HCT116 (cell line): Measurements from ENCODE around the gene WWP2. TPM values are rescaled to one million over a fixed set of nuclear protein-coding genes. Genes with fewer than 3 reads are reported as not detected.

ENCODE experiments used
- ATAC-seq: fragments of 200-7000 bp; cut with Tn5 transposase; 2 replicates; pipeline ENCODE4 v1.9.1; 2020; ENCODE audit warnings: mild to moderate bottlenecking, moderate library complexity
- BruUV-seq: library from RNA; stranded (reverse); fragments of 400-500 nt; replicated peaks from 2 replicates; lab custom pipeline; 2021; lab: Mats Ljungman, UMichigan
- CTCF ChIA-PET: fragments of 300-600 bp; sonication (Branson Sonifier 250); formaldehyde crosslinking; loops from one replicate; lab custom pipeline; 2021; ENCODE audit warnings: antibody characterized with exemption; lab: Charles Lee
- POLR2A ChIA-PET: fragments of 300-600, 350-600 bp; sonication (Branson Sonifier 250); formaldehyde crosslinking; loops from one replicate; lab custom pipeline; 2021; ENCODE audit warnings: antibody characterized with exemption; lab: Charles Lee
- RAD21 ChIA-PET, 2 experiments: fragments of 300-600 bp; sonication (Branson Sonifier 250); formaldehyde crosslinking; loops; one replicate each; lab custom pipeline; 2023; ENCODE audit warnings: low total read pairs in 2 of 2; ENCODE audit not compliant: uncharacterized antibody in 2 of 2, unreplicated experiment in 2 of 2, low non-redundant PET in 1 of 2; lab: Charles Lee
- DNase-seq: peaks from one replicate; pipeline ENCODE4 v3.0.0-alpha.2; 2010; ENCODE audit warnings: low read depth, low spot score
- H2AFZ ChIP-seq: fragments of 200-600 bp; shearing (Covaris generic), sonication (generic); 2 replicates; pipeline ENCODE4 v1.6.1; 2017; ENCODE audit warnings: low read depth, mixed run types, mixed read lengths, antibody characterized with exemption, low read length; ENCODE audit not compliant: poor library complexity, severe bottlenecking
- H3K27ac ChIP-seq: 2 replicates; pipeline ENCODE4 v1.5.1; 2012; ENCODE audit warnings: low read depth, low read length
- H3K27me3 ChIP-seq: fragments of 200-600 bp; sonication (generic); 2 replicates; pipeline ENCODE4 v1.6.1; 2016; ENCODE audit warnings: mixed run types, low read length, mixed read lengths; ENCODE audit not compliant: insufficient read depth
- H3K36me3 ChIP-seq, 2 experiments: fragments of 200-500 bp in 1 of 2; fragments of 200-600 bp in 1 of 2; sonication (Bioruptor generic) in 1 of 2; sonication (generic) in 1 of 2; 2 replicates each; pipeline versions ENCODE4 v1.5.1 to v1.6.1; 2014 to 2016; ENCODE audit warnings: low read length in 2 of 2, inconsistent platforms in 1 of 2, mixed read lengths in 1 of 2, mixed run types in 1 of 2; ENCODE audit not compliant: insufficient read depth in 2 of 2, control insufficient read depth in 1 of 2
- H3K4me1 ChIP-seq, 2 experiments: fragments of 200-600 bp in 1 of 2; sonication (generic) in 1 of 2; 2 replicates each; pipeline versions ENCODE4 v1.5.1 to v1.6.1; 2012 to 2017; ENCODE audit warnings: low read length in 2 of 2, inconsistent platforms in 1 of 2, mild to moderate bottlenecking in 1 of 2, mixed read lengths in 1 of 2, mixed run types in 1 of 2, moderate library complexity in 1 of 2; ENCODE audit not compliant: insufficient read depth in 2 of 2, control insufficient read depth in 1 of 2
- H3K4me2 ChIP-seq: fragments of 200-600 bp; sonication (generic); 2 replicates; pipeline ENCODE4 v1.6.1; 2017; ENCODE audit warnings: mixed run types, low read length, mixed read lengths
- H3K4me3 ChIP-seq, 2 experiments: fragments of 200-600 bp in 1 of 2; sonication (generic) in 1 of 2; replicated peaks in 1 of 2; 2 replicates each; pipeline ENCODE4 v1.5.1; 2011 to 2016; ENCODE audit warnings: low read length in 2 of 2, control low read depth in 1 of 2, low read depth in 1 of 2, mild to moderate bottlenecking in 1 of 2, mixed read lengths in 1 of 2, mixed run types in 1 of 2
- H3K79me2 ChIP-seq: fragments of 200-600 bp; sonication (generic); 2 replicates; pipeline ENCODE4 v1.6.1; 2017; ENCODE audit warnings: mild to moderate bottlenecking, mixed run types, low read length, moderate library complexity, mixed read lengths; ENCODE audit not compliant: insufficient read depth
- H3K9ac ChIP-seq: fragments of 200-600 bp; sonication (generic); 2 replicates; pipeline ENCODE4 v1.6.1; 2016; ENCODE audit warnings: low read length, mixed read lengths
- H3K9me2 ChIP-seq: fragments of 200-600 bp; sonication (generic), shearing (Covaris generic); 2 replicates; pipeline ENCODE4 v1.6.1; 2017; ENCODE audit warnings: mixed run types, mild to moderate bottlenecking, moderate library complexity; ENCODE audit not compliant: insufficient read depth
- H3K9me3 ChIP-seq, 2 experiments: fragments of 200-500 bp in 1 of 2; fragments of 200-600 bp in 1 of 2; sonication (Bioruptor generic) in 1 of 2; sonication (generic) in 1 of 2; 2 replicates each; pipeline ENCODE4 v1.6.1; 2014 to 2017; ENCODE audit warnings: low read length in 2 of 2, mixed read lengths in 2 of 2, inconsistent platforms in 1 of 2, low read depth in 1 of 2, mild to moderate bottlenecking in 1 of 2, mixed run types in 1 of 2, moderate library complexity in 1 of 2; ENCODE audit not compliant: control insufficient read depth in 1 of 2, insufficient read depth in 1 of 2
- H4K20me1 ChIP-seq: fragments of 200-600 bp; sonication (generic), shearing (Covaris generic); 2 replicates; pipeline ENCODE4 v1.6.1; 2017; ENCODE audit warnings: mixed run types, mild to moderate bottlenecking, moderate library complexity; ENCODE audit not compliant: insufficient read depth
- CBX3 ChIP-seq: IDR thresholded peaks from 2 replicates; pipeline ENCODE4 v1.6.1; 2012; ENCODE audit warnings: low read depth
- CEBPB ChIP-seq: IDR thresholded peaks from 2 replicates; pipeline ENCODE4 v1.6.1; 2012; ENCODE audit warnings: low read depth
- EGR1 ChIP-seq: IDR thresholded peaks from 2 replicates; pipeline ENCODE4 v1.6.1; 2012; ENCODE audit warnings: low read depth
- EZH2 ChIP-seq: fragments of 200-600 bp; sonication (generic); IDR thresholded peaks from 2 replicates; pipeline ENCODE4 v1.6.1; 2017; ENCODE audit warnings: antibody characterized with exemption, mixed run types
- FOSL1 ChIP-seq: IDR thresholded peaks from 2 replicates; pipeline ENCODE4 v1.6.1; 2012; ENCODE audit warnings: low read depth
- JUND ChIP-seq: IDR thresholded peaks from 2 replicates; pipeline ENCODE4 v1.6.1; 2012
- RAD21 ChIP-seq: IDR thresholded peaks from 2 replicates; pipeline ENCODE4 v1.6.1; 2012; ENCODE audit warnings: low read depth, mild to moderate bottlenecking
- SIN3A ChIP-seq: IDR thresholded peaks from 2 replicates; pipeline ENCODE4 v1.6.1; 2012; ENCODE audit warnings: low read depth
- SP1 ChIP-seq: IDR thresholded peaks from 2 replicates; pipeline ENCODE4 v1.6.1; 2012; ENCODE audit warnings: low read depth
- SRF ChIP-seq: IDR thresholded peaks from 2 replicates; pipeline ENCODE4 v1.6.1; 2012; ENCODE audit warnings: low read depth
- TCF7L2 ChIP-seq: IDR thresholded peaks from 2 replicates; pipeline ENCODE4 v1.7.0; 2011; ENCODE audit warnings: borderline replicate concordance, inconsistent platforms; ENCODE audit not compliant: insufficient read depth, insufficient read length; ENCODE audit errors: extremely low read depth
- ZFX ChIP-seq: fragments of 450-650 bp; IDR thresholded peaks from 2 replicates; pipeline ENCODE4 v1.6.1; 2017
- intact Hi-C: fragments of 100-400 bp; cut with micrococcal nuclease; formaldehyde crosslinking; loops from 2 replicates; pipeline ENCODE4 v1.10.0; 2022
- total RNA-seq: library from RNA; stranded (reverse); gene quantifications from one replicate; pipeline ENCODE4 v1.2.1, GENCODE V29; 2021; ENCODE audit not compliant: unreplicated experiment
- TF ChIP-seq, protein P1 (sequence below), 3 experiments: fragments of 200-600 bp in 1 of 3; sonication (generic) in 1 of 3; IDR thresholded peaks in 2 of 3; conservative IDR thresholded peaks in 1 of 3; 2 replicates each; pipeline ENCODE4 v1.5.1; 2012 to 2017; ENCODE audit warnings: low read depth in 2 of 3, low read length in 2 of 3, antibody characterized with exemption in 1 of 3, borderline replicate concordance in 1 of 3, control low read depth in 1 of 3, mild to moderate bottlenecking in 1 of 3, mixed read lengths in 1 of 3, mixed run types in 1 of 3, moderate library complexity in 1 of 3; ENCODE audit not compliant: insufficient read depth in 1 of 3
- TF ChIP-seq, protein P2 (sequence below): IDR thresholded peaks from 2 replicates; pipeline ENCODE4 v1.6.1; 2011; ENCODE audit warnings: mild to moderate bottlenecking, low read length, moderate library complexity; ENCODE audit not compliant: insufficient replicate concordance; ENCODE audit errors: extremely low read depth
- TF ChIP-seq, protein P3 (sequence below): IDR thresholded peaks from 2 replicates; pipeline ENCODE4 v1.6.1; 2012

Gene WWP2
- total RNA-seq, 1 experiment from 2014 or later, result 44.2 TPM

DNA sequence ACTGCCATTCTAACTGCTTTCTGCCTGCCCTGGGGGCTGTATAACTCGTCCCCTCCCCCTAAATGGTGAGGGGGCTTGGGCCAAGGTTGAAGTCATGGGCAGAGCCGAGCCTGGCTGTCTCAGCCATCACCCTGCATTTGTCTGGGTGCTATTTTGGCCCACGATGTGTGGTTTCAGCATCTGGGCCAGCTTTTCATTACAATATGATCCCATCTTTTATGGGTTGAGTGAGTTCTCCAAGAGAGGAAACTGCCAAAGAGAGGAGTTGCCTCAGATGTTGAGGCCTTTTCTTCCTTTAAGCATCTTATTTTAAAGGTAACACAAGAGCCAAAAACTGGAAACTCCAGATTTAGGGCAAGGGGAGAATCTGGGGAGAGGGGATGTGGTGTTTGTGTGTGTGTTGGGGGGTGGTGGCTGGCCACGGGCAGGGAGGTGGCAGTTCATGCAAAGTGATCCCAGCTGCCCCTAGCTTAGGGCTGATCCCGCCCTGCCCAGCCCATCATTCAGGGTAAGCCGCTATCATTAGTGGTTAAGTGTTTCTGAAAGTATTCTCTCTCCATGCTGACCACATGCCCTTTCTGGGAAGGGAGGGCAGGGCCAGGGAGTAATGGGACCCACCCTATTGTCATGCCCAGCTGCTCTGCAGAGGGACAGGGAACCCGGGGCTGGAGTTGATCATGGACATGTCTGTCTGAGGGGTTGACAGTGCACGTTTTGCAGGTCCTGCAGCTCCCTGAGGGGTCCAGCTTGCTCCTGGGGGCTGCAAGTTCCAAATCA is 105.8 kb downstream of the WWP2 start:
- no peak overlapping the region for H3K4me2 ChIP-seq
- H3K36me3 ChIP-seq, result no peaks in the 10 kb centered on the region
- TF ChIP-seq CBX3, result no peak
- TF ChIP-seq, protein P1, sequence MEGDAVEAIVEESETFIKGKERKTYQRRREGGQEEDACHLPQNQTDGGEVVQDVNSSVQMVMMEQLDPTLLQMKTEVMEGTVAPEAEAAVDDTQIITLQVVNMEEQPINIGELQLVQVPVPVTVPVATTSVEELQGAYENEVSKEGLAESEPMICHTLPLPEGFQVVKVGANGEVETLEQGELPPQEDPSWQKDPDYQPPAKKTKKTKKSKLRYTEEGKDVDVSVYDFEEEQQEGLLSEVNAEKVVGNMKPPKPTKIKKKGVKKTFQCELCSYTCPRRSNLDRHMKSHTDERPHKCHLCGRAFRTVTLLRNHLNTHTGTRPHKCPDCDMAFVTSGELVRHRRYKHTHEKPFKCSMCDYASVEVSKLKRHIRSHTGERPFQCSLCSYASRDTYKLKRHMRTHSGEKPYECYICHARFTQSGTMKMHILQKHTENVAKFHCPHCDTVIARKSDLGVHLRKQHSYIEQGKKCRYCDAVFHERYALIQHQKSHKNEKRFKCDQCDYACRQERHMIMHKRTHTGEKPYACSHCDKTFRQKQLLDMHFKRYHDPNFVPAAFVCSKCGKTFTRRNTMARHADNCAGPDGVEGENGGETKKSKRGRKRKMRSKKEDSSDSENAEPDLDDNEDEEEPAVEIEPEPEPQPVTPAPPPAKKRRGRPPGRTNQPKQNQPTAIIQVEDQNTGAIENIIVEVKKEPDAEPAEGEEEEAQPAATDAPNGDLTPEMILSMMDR (IDR thresholded peaks at IDR 0.05 in 2 of 3, conservative IDR thresholded peaks at IDR 0.05 in 1 of 3; ENCODE audit: borderline replicate concordance in 1 of 3, insufficient read depth in 1 of 3, low read depth in 2 of 3, low read length in 2 of 3), result no peak
- no peak for TF ChIP-seq SIN3A
- TF ChIP-seq, protein P2, sequence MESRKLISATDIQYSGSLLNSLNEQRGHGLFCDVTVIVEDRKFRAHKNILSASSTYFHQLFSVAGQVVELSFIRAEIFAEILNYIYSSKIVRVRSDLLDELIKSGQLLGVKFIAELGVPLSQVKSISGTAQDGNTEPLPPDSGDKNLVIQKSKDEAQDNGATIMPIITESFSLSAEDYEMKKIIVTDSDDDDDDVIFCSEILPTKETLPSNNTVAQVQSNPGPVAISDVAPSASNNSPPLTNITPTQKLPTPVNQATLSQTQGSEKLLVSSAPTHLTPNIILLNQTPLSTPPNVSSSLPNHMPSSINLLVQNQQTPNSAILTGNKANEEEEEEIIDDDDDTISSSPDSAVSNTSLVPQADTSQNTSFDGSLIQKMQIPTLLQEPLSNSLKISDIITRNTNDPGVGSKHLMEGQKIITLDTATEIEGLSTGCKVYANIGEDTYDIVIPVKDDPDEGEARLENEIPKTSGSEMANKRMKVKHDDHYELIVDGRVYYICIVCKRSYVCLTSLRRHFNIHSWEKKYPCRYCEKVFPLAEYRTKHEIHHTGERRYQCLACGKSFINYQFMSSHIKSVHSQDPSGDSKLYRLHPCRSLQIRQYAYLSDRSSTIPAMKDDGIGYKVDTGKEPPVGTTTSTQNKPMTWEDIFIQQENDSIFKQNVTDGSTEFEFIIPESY, result no peak
- TF ChIP-seq, protein P3, sequence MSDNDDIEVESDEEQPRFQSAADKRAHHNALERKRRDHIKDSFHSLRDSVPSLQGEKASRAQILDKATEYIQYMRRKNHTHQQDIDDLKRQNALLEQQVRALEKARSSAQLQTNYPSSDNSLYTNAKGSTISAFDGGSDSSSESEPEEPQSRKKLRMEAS, result no peak
- TF ChIP-seq SP1, result no peak
- TF ChIP-seq EZH2, result no peak
- TF ChIP-seq TCF7L2, result no peak
- no peak for TF ChIP-seq SRF
- no peak for TF ChIP-seq EGR1
- TF ChIP-seq RAD21, result no peak
- TF ChIP-seq JUND, result no peak
- no peak for TF ChIP-seq FOSL1
- no peak for TF ChIP-seq CEBPB
- no peak for TF ChIP-seq ZFX
- H3K4me1 ChIP-seq, result peaks cover 0 to 4% of the 10 kb centered on the region in 2 experiments; a peak in 1 of 4 replicates
- H3K27ac ChIP-seq, result no peak overlapping the region
- POLR2A ChIA-PET, result no interaction called here
- no peaks in the 10 kb centered on the region for H4K20me1 ChIP-seq
- H3K4me3 ChIP-seq, result no peak overlapping the region
- H3K79me2 ChIP-seq, result no peaks in the 10 kb centered on the region
- H2AFZ ChIP-seq, result no peak overlapping the region
- intact Hi-C loops, result no loop called here
- no peaks in the 10 kb centered on the region for H3K27me3 ChIP-seq
- CTCF ChIA-PET, result no interaction called here
- no peak for ATAC-seq
- DNase-seq, result no peak
- H3K9me2 ChIP-seq, result no peaks in the 10 kb centered on the region
- no peak overlapping the region for H3K9ac ChIP-seq
- no TSS peak for BruUV-seq
- H3K9me3 ChIP-seq, result no peaks in the 10 kb centered on the region
- RAD21 ChIA-PET, result no interaction called here
